Panc1 (cell line): ENCODE results near the gene NOS3. TPM values are rescaled to one million over a fixed set of nuclear protein-coding genes. Genes with fewer than 3 reads are reported as not detected.

Source experiments
- ATAC-seq: fragments of 200-7000 bp; cut with Tn5 transposase; 2 replicates; pipeline ENCODE4 v1.9.1; 2020; ENCODE audit warnings: mild to moderate bottlenecking, moderate library complexity
- BruUV-seq: library from RNA; stranded (reverse); fragments of 400-500 nt; replicated peaks from 2 replicates; lab custom pipeline; 2021; lab: Mats Ljungman, UMichigan
- CTCF ChIA-PET: fragments of 300-600 bp; sonication (Branson Sonifier 250); formaldehyde crosslinking; loops from one replicate; lab custom pipeline; 2022; ENCODE audit warnings: antibody characterized with exemption; lab: Charles Lee
- POLR2A ChIA-PET: fragments of 300-600 bp; sonication (Branson Sonifier 250); formaldehyde crosslinking; loops from one replicate; lab custom pipeline; 2022; ENCODE audit warnings: antibody characterized with exemption; lab: Charles Lee
- DNase-seq: peaks from one replicate; pipeline ENCODE4 v3.0.0-alpha.2; 2010; ENCODE audit warnings: low read depth, low spot score
- H3K27ac ChIP-seq: 2 replicates; pipeline ENCODE4 v1.5.1; 2011; ENCODE audit warnings: mild to moderate bottlenecking, low read length, inconsistent platforms
- H3K27me3 ChIP-seq: fragments of 200-500 bp; sonication (Bioruptor generic); 2 replicates; pipeline ENCODE4 v1.6.0; 2014; ENCODE audit warnings: low read length, inconsistent platforms; ENCODE audit not compliant: control insufficient read depth, insufficient read depth
- H3K36me3 ChIP-seq: fragments of 200-500 bp; sonication (Bioruptor generic); 2 replicates; pipeline ENCODE4 v1.5.1; 2014; ENCODE audit warnings: inconsistent platforms, mild to moderate bottlenecking, low read length, moderate library complexity; ENCODE audit not compliant: control insufficient read depth, insufficient read depth
- H3K4me1 ChIP-seq: 2 replicates; pipeline ENCODE4 v1.5.1; 2011; ENCODE audit warnings: inconsistent platforms, mild to moderate bottlenecking, low read length, moderate library complexity; ENCODE audit not compliant: control insufficient read depth, insufficient read depth
- H3K4me3 ChIP-seq, 2 experiments: 2 replicates each; pipeline ENCODE4 v1.5.1; 2011 to 2012; ENCODE audit warnings: low read depth in 2 of 2, low read length in 2 of 2, mild to moderate bottlenecking in 2 of 2, inconsistent platforms in 1 of 2, moderate library complexity in 1 of 2
- H3K9me3 ChIP-seq: fragments of 200-500 bp; sonication (Bioruptor generic); 2 replicates; pipeline ENCODE4 v1.5.1; 2014; ENCODE audit warnings: low read depth, mild to moderate bottlenecking, inconsistent platforms, low read length, moderate library complexity; ENCODE audit not compliant: control insufficient read depth, insufficient read depth
- CTCF ChIP-seq: fragments of 450-650 bp; IDR thresholded peaks from 2 replicates; pipeline ENCODE4 v1.5.1; 2017; ENCODE audit warnings: mild to moderate bottlenecking
- POLR2AphosphoS5 ChIP-seq: IDR thresholded peaks from 2 replicates; pipeline ENCODE4 v1.6.1; 2012; ENCODE audit warnings: mild to moderate bottlenecking, low read depth, low read length, moderate library complexity
- SIN3A ChIP-seq: IDR thresholded peaks from 2 replicates; pipeline ENCODE4 v1.6.1; 2012; ENCODE audit warnings: low read depth, mild to moderate bottlenecking, low read length, moderate library complexity, borderline replicate concordance; ENCODE audit not compliant: insufficient read depth
- TCF7L2 ChIP-seq: IDR thresholded peaks from 2 replicates; pipeline ENCODE4 v1.6.1; 2011; ENCODE audit warnings: mild to moderate bottlenecking, low read depth, low read length, inconsistent platforms
- in situ Hi-C: cut with HindIII; loops from 2 replicates; pipeline ENCODE4 v1.10.0; 2016; ENCODE audit warnings: low sequenced_read_pairs, low pct_unique_long_range_greater_than_20kb
- intact Hi-C: fragments of 100-400 bp; cut with micrococcal nuclease; formaldehyde crosslinking; loops from one replicate; pipeline ENCODE4 v1.10.0; 2022; ENCODE audit not compliant: unreplicated experiment
- total RNA-seq: library from RNA; stranded (reverse); gene quantifications from one replicate; pipeline ENCODE4 v1.2.1, GENCODE V29; 2021; ENCODE audit not compliant: unreplicated experiment
- TF ChIP-seq, protein P1 (sequence below), 2 experiments: IDR thresholded peaks; 2 replicates each; pipeline ENCODE4 v1.6.1; 2011 to 2012; ENCODE audit warnings: low read depth in 2 of 2, control low read depth in 1 of 2, low read length in 1 of 2, mild to moderate bottlenecking in 1 of 2, moderate library complexity in 1 of 2; ENCODE audit not compliant: insufficient read depth in 1 of 2

The NOS3 gene
- total RNA-seq, 1 experiment from 2014 or later = 3.1 TPM

DNA sequence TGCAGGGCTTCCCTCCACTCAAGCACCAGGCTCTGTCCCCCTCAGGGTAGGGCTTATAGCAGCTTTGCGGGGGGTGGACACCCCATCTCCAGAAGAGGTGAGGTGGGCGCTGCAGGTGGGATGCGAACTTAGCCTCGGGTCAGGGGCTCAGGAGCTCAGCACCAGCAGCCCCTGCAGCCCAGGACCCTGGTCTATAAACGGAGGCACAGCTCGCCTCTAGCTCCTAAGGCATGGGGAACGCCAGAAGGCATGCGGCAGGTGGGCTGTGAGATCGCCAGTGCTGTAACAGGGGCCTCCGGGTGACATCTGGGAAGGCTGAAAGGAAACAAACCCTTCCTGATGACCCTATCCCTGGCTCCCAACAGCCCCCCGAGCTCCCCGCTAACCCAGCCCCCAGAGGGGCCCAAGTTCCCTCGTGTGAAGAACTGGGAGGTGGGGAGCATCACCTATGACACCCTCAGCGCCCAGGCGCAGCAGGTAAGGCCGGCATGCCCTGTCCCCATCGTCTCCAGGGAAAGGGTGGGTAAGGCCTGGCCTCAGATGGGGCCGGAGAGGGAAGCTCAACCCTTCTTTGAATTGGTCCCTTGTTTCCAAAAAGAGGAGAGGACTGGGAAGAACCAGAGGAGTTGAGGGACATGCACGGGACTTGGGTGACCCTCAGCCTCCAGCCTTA is 4.2 kb downstream of the NOS3 start:
- DNase-seq (no peak), ATAC-seq (no peak)
- POLR2A ChIA-PET = no interaction called here
- no TSS peak for BruUV-seq
- TF ChIP-seq SIN3A = no peak
- in situ Hi-C loops = no loop called here
- intact Hi-C loops = no loop called here
- Histone ChIP-seq H3K4me3 (no peak overlapping the region), H3K4me1 (no peaks in the 10 kb centered on the region; the same call in 1 of the 2 replicates), H3K27ac (no peak overlapping the region), H3K9me3 (peaks cover 8% of the 10 kb centered on the region), H3K36me3 (no peaks in the 10 kb centered on the region), H3K27me3 (no peaks in the 10 kb centered on the region)
- CTCF ChIA-PET = interaction anchor here (0.8 to 1.2 kb wide), 4 partner anchors 13 to 32 kb away, joined by 3 to 4 read pairs (median 4); no protein-coding TSS in a partner anchor

DNA sequence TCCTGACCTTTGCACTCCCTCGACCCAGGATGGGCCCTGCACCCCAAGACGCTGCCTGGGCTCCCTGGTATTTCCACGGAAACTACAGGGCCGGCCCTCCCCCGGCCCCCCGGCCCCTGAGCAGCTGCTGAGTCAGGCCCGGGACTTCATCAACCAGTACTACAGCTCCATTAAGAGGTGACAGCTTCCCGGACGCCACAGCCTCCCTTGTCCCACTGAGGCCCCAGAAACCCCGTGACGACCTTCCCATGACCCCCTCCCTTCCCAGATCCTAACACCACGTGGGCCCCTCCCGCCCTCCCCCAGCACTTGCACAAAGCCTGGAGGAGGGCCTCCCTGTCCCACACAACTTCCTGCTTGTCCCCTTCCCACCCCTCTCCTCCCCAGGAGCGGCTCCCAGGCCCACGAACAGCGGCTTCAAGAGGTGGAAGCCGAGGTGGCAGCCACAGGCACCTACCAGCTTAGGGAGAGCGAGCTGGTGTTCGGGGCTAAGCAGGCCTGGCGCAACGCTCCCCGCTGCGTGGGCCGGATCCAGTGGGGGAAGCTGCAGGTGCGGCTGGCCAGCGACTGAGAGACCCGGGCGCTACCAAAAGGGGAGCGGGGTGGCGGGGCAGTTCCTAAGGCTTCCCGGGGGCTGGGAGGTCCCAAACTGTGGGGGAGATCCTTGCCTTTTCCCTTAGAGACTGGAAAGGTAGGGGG is 5.7 kb downstream of the NOS3 start:
- H3K27ac ChIP-seq = no peak overlapping the region
- DNase-seq (no peak), ATAC-seq (no peak)
- TF ChIP-seq CTCF = no peak
- TF ChIP-seq, protein P1, sequence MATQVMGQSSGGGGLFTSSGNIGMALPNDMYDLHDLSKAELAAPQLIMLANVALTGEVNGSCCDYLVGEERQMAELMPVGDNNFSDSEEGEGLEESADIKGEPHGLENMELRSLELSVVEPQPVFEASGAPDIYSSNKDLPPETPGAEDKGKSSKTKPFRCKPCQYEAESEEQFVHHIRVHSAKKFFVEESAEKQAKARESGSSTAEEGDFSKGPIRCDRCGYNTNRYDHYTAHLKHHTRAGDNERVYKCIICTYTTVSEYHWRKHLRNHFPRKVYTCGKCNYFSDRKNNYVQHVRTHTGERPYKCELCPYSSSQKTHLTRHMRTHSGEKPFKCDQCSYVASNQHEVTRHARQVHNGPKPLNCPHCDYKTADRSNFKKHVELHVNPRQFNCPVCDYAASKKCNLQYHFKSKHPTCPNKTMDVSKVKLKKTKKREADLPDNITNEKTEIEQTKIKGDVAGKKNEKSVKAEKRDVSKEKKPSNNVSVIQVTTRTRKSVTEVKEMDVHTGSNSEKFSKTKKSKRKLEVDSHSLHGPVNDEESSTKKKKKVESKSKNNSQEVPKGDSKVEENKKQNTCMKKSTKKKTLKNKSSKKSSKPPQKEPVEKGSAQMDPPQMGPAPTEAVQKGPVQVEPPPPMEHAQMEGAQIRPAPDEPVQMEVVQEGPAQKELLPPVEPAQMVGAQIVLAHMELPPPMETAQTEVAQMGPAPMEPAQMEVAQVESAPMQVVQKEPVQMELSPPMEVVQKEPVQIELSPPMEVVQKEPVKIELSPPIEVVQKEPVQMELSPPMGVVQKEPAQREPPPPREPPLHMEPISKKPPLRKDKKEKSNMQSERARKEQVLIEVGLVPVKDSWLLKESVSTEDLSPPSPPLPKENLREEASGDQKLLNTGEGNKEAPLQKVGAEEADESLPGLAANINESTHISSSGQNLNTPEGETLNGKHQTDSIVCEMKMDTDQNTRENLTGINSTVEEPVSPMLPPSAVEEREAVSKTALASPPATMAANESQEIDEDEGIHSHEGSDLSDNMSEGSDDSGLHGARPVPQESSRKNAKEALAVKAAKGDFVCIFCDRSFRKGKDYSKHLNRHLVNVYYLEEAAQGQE (IDR thresholded peaks at IDR 0.05; ENCODE audit: insufficient read depth in 1 of 2, low read depth in 2 of 2, low read length in 1 of 2) = no peak
- TF ChIP-seq SIN3A = no peak
- no peak for TF ChIP-seq POLR2AphosphoS5
- TF ChIP-seq TCF7L2 = no peak
- no peaks in the 10 kb centered on the region for H3K9me3 ChIP-seq
- no peaks in the 10 kb centered on the region; the same call in 1 of the 2 replicates for H3K4me1 ChIP-seq
- ChIA-PET POLR2A (no interaction called here), CTCF (interaction anchor here (1.6 kb wide), 1 partner anchor 10 kb away, joined by 3 read pairs; no protein-coding TSS in a partner anchor)
- H3K36me3 ChIP-seq = no peaks in the 10 kb centered on the region
- no peaks in the 10 kb centered on the region for H3K27me3 ChIP-seq
- no TSS peak for BruUV-seq
- intact Hi-C loops = no loop called here
- H3K4me3 ChIP-seq = no peak overlapping the region
- in situ Hi-C loops = no loop called here
